ENCODE data around the gene UGT2B17. TPM values are rescaled to one million over a fixed set of nuclear protein-coding genes. Genes with fewer than 3 reads are reported as not detected.
"Not testable (repeated sequence)": the region's sequence is repeated elsewhere in the genome, so short reads cannot be mapped to it uniquely, and the experiment has no call there.

The UGT2B17 gene
- total RNA-seq = not detected in 2 replicates

- H3K4me3 ChIP-seq (ENCODE audit: low read depth, low read length) = no peak within 1 kb of the TSS
- TF ChIP-seq CTCF (IDR thresholded peaks at IDR 0.05; ENCODE audit: insufficient read depth, low read depth, low read length) = no peak
- no peak for DNase-seq (ENCODE audit: low read depth)
These were observed at the start of gene UGT2B17 for GRCh38 chr4:68576272-68577125. UGT2B17 (minus strand) TSS chr4:68576322; CDS start chr4:68568484, 7,838 bp downstream.

DNA sequence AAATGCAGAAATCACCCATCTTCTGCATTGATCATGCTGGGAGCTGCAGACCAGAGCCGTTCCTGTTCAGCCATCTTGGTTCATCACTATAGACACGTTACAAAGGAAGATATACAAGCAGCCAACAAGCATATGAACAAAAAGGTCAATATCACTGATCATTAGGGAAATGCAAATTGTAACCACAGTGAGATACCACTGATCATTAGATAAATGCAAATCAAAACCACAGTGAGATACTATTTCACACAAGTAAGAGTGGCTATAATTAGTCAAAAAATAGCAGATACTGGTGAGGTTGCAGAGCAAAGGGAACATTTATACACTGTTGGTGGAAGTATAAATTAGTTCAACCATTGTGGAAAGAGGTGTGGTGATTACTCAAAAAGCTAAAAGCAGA, 46.6 kb upstream of the UGT2B17 start:
- H3K4me3 ChIP-seq (ENCODE audit: low read depth, low read length); DNase-seq (ENCODE audit: low read depth): not testable (repeated sequence)

- TF ChIP-seq CTCF (IDR thresholded peaks at IDR 0.05; ENCODE audit: insufficient read depth, low read depth, low read length) = no peak
- no peak for DNase-seq (ENCODE audit: low read depth)
- no peak overlapping the region for H3K4me3 ChIP-seq (ENCODE audit: low read depth, low read length)
These were observed 41.0 kb upstream of the UGT2B17 start for GRCh38 chr4:68617003-68617698.

GRCh38 chr4:68615699-68616422, 39.7 kb upstream of the UGT2B17 start:
- H3K4me3 ChIP-seq (ENCODE audit: low read depth, low read length) = no peak overlapping the region
- no peak for DNase-seq (ENCODE audit: low read depth)
- TF ChIP-seq CTCF (IDR thresholded peaks at IDR 0.05; ENCODE audit: insufficient read depth, low read depth, low read length) = no peak

- no peak for DNase-seq (ENCODE audit: low read depth)
- no peak overlapping the region for H3K4me3 ChIP-seq (ENCODE audit: low read depth, low read length)
- TF ChIP-seq CTCF (IDR thresholded peaks at IDR 0.05; ENCODE audit: insufficient read depth, low read depth, low read length) = no peak
These were observed 37.6 kb upstream of the UGT2B17 start for GRCh38 chr4:68613752-68614151.

DNA sequence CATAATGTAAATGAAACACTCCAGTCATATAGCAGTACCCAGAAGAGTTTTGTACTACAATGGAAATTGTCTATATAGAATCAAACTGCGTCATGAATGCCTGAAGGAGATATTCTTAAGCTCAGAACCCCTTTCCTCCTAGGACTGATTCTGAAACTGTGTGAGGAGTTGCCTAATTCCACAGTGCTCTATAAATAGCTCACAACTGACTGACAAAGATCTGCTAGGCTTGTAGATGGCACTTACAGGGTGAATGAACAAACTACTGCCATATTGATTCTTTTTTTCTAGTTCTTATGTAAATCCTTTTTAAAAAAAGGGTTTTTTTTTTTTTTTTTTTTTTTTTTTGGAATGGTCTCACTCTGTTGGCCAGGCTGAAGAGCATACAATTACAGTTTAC, 30.1 kb upstream of the UGT2B17 start:
- H3K4me3 ChIP-seq (ENCODE audit: low read depth, low read length) = no peak overlapping the region
- TF ChIP-seq CTCF (IDR thresholded peaks at IDR 0.05; ENCODE audit: insufficient read depth, low read depth, low read length) = no peak
- no peak for DNase-seq (ENCODE audit: low read depth)

GRCh38 chr4:68599150-68599549, 23.0 kb upstream of the UGT2B17 start:
- H3K4me3 ChIP-seq (ENCODE audit: low read depth, low read length) = no peak overlapping the region
- no peak for DNase-seq (ENCODE audit: low read depth)
- TF ChIP-seq CTCF (IDR thresholded peaks at IDR 0.05; ENCODE audit: insufficient read depth, low read depth, low read length) = no peak

Measured in fibroblast of villous mesenchyme (primary cell).